Tibial nerve (tissue), 4 donors: ENCODE results near the gene PDRG1. TPM values are rescaled to one million over a fixed set of nuclear protein-coding genes. Genes with fewer than 3 reads are reported as not detected.
A peak's percentile ranks its signal among the peaks of the same experiment; 100 is the strongest.

Source experiments
- DNase-seq, 2 donors: peaks; one replicate each; pipeline ENCODE4 v3.0.0-alpha.2; 2019; ENCODE audit warnings: low spot score in 2 of 2
- H3K27ac ChIP-seq, 4 donors: fragments of 200-600 bp; sonication (generic) in 3 of 4; one replicate each; pipeline ENCODE4 v1.5.1; 2017 to 2019; ENCODE audit warnings: mild to moderate bottlenecking in 1 of 4
- H3K27me3 ChIP-seq, 2 donors: fragments of 200-600 bp; sonication (generic) in 1 of 2; one replicate each; pipeline versions ENCODE4 v1.5.1 to v1.6.0; 2017 to 2019
- H3K36me3 ChIP-seq, 3 donors: fragments of 200-600 bp; sonication (generic); one replicate each; pipeline ENCODE4 v1.5.1; 2018 to 2019
- H3K4me1 ChIP-seq, 4 donors: fragments of 200-600 bp; sonication (generic) in 3 of 4; one replicate each; pipeline ENCODE4 v1.5.1; 2017 to 2019
- H3K4me3 ChIP-seq, 4 donors: fragments of 200-600 bp; sonication (generic) in 3 of 4; one replicate each; pipeline ENCODE4 v1.5.1; 2017 to 2019; ENCODE audit warnings: mild to moderate bottlenecking in 1 of 4, moderate library complexity in 1 of 4
- H3K9me3 ChIP-seq, 4 donors: fragments of 200-600 bp; sonication (generic) in 3 of 4; one replicate each; pipeline ENCODE4 v1.5.1; 2017 to 2019
- CTCF ChIP-seq, 5 experiments: fragments of 200-600 bp in 3 of 5; fragments of 450-650 bp in 2 of 5; sonication (generic) in 3 of 5; IDR thresholded peaks; one replicate each; pipeline ENCODE4 v1.5.1; 2016 to 2019; ENCODE audit warnings: antibody characterized with exemption in 5 of 5, mild to moderate bottlenecking in 3 of 5, moderate library complexity in 2 of 5
- EP300 ChIP-seq, 2 donors: sonication (generic); formaldehyde crosslinking; IDR thresholded peaks; one replicate each; pipeline ENCODE4 v1.6.1; 2017; ENCODE audit warnings: antibody characterized with exemption in 2 of 2, mild to moderate bottlenecking in 1 of 2
- POLR2A ChIP-seq, 2 donors: fragments of 450-650 bp; IDR thresholded peaks; one replicate each; pipeline ENCODE4 v1.6.1; 2017; ENCODE audit warnings: antibody characterized with exemption in 2 of 2, mild to moderate bottlenecking in 2 of 2, moderate library complexity in 2 of 2
- WGBS, 2 donors: methylation state at CpG; one replicate each; pipeline ENCODE4 v1.1.5; 2018; 5-methylcytosine and 5-hydroxymethylcytosine counted together
- total RNA-seq, 4 donors: library from RNA; depleted of rRNA; stranded (reverse); fragments of >200 nt; gene quantifications; one replicate each; pipeline ENCODE4 v1.1.0, GENCODE V29; 2016

The PDRG1 gene
- total RNA-seq, 4 donors from 2014 or later = 9.6 to 15.7 (median 11.0) TPM

- 67 to 77% methylated on average over 5 of the region's 5 CpGs for WGBS, 2 donors
- no peak overlapping the region for H3K4me3 ChIP-seq
- DNase-seq = no peak
- no peaks in the 10 kb centered on the region for H3K27me3 ChIP-seq
- H3K4me1 ChIP-seq = no peaks in the 10 kb centered on the region
- TF ChIP-seq EP300 (IDR thresholded peaks at IDR 0.05) (no peak), CTCF (IDR thresholded peaks at IDR 0.05) (no peak), POLR2A (IDR thresholded peaks at IDR 0.05) (no peak)
- no peaks in the 10 kb centered on the region for H3K9me3 ChIP-seq
- no peaks in the 10 kb centered on the region for H3K36me3 ChIP-seq
- H3K27ac ChIP-seq = no peak overlapping the region
Measured at GRCh38 chr20:31906001-31906400, 45.8 kb downstream of the PDRG1 start.

- 63 to 92% methylated on average over 1 of the region's 1 CpG for WGBS, 2 donors
- H3K27ac ChIP-seq = no peak overlapping the region
- H3K4me3 ChIP-seq = no peak overlapping the region
- H3K36me3 ChIP-seq = no peaks in the 10 kb centered on the region
- H3K27me3 ChIP-seq = no peaks in the 10 kb centered on the region
- H3K4me1 ChIP-seq = no peaks in the 10 kb centered on the region
- no peaks in the 10 kb centered on the region for H3K9me3 ChIP-seq
- TF ChIP-seq CTCF (IDR thresholded peaks at IDR 0.05) (no peak), EP300 (IDR thresholded peaks at IDR 0.05) (no peak), POLR2A (IDR thresholded peaks at IDR 0.05) (no peak)
- no peak for DNase-seq
Measured at GRCh38 chr20:31903627-31904386, 48.0 kb downstream of the PDRG1 start.

- H3K27me3 ChIP-seq = no peaks in the 10 kb centered on the region
- 86 to 90% methylated on average over 6 of the region's 6 CpGs for WGBS, 2 donors
- H3K27ac ChIP-seq = no peak overlapping the region
- H3K4me3 ChIP-seq = no peak overlapping the region
- no peaks in the 10 kb centered on the region for H3K4me1 ChIP-seq
- no peaks in the 10 kb centered on the region for H3K36me3 ChIP-seq
- H3K9me3 ChIP-seq = no peaks in the 10 kb centered on the region
- no peak for DNase-seq
- TF ChIP-seq CTCF (IDR thresholded peaks at IDR 0.05) = no peak
- TF ChIP-seq EP300 (IDR thresholded peaks at IDR 0.05) = no peak
- TF ChIP-seq POLR2A (IDR thresholded peaks at IDR 0.05) = no peak
Measured at GRCh38 chr20:31901615-31902014, 50.2 kb downstream of the PDRG1 start.

DNA sequence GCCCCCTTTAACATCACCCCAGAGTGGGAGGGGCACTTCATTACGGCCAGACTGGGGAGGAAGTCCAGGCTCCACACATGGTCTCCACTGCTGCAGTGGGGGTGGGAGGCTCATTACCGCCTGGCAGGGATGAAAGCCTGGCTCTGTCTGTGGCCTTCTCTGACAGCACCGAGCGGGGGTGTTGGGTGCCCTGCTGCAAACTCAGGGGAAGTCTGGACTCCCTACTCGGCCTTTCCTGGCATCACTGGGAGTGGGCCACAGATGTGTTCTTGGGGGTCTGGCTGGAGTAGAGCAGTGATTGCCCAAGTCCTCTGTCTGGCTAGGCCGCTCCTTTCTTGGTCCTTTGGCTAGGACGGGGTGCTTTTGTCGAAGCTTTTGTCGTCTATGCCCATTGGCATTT lies 54.3 kb downstream of the PDRG1 start:
- Histone ChIP-seq H3K4me3 (no peak overlapping the region), H3K4me1 (peaks cover 0 to 14% (median 2%) of the 10 kb centered on the region in 4 donors), H3K9me3 (no peaks in the 10 kb centered on the region), H3K27me3 (no peaks in the 10 kb centered on the region), H3K27ac (peak overlapping the region in 3 of 4 donors; percentile 9 to 47 (median 37)), H3K36me3 (no peaks in the 10 kb centered on the region)
- no peak for DNase-seq
- WGBS, 2 donors = 49 to 61% methylated on average over 8 to 9 of the region's 9 CpGs
- no peak for TF ChIP-seq POLR2A (IDR thresholded peaks at IDR 0.05)
- no peak for TF ChIP-seq CTCF (IDR thresholded peaks at IDR 0.05)
- TF ChIP-seq EP300 (IDR thresholded peaks at IDR 0.05) = no peak

GRCh38 chr20:31896049-31896448 lies 55.8 kb downstream of the PDRG1 start:
- H3K27me3 ChIP-seq = no peaks in the 10 kb centered on the region
- peaks cover 0 to 14% (median 2%) of the 10 kb centered on the region in 4 donors for H3K4me1 ChIP-seq
- H3K4me3 ChIP-seq = no peak overlapping the region
- H3K36me3 ChIP-seq = no peaks in the 10 kb centered on the region
- WGBS, 2 donors = 95 to 97% methylated on average over 9 of the region's 9 CpGs
- no peaks in the 10 kb centered on the region for H3K9me3 ChIP-seq
- TF ChIP-seq EP300 (IDR thresholded peaks at IDR 0.05) = no peak
- TF ChIP-seq CTCF (IDR thresholded peaks at IDR 0.05) = no peak
- TF ChIP-seq POLR2A (IDR thresholded peaks at IDR 0.05) = no peak
- peak overlapping the region in 3 of 4 donors; percentile 50 to 92 (median 86) for H3K27ac ChIP-seq
- no peak for DNase-seq
